HG03064 (cell line): Measurements from ENCODE around the gene BCL2L12.

ENCODE experiments used
- ATAC-seq: cut with Tn5 transposase; IDR thresholded peaks from one replicate; pipeline ENCODE4 v1.9.1; 2021; ENCODE audit warnings: low read depth; ENCODE audit not compliant: unreplicated experiment

BCL2L12 gene

DNA sequence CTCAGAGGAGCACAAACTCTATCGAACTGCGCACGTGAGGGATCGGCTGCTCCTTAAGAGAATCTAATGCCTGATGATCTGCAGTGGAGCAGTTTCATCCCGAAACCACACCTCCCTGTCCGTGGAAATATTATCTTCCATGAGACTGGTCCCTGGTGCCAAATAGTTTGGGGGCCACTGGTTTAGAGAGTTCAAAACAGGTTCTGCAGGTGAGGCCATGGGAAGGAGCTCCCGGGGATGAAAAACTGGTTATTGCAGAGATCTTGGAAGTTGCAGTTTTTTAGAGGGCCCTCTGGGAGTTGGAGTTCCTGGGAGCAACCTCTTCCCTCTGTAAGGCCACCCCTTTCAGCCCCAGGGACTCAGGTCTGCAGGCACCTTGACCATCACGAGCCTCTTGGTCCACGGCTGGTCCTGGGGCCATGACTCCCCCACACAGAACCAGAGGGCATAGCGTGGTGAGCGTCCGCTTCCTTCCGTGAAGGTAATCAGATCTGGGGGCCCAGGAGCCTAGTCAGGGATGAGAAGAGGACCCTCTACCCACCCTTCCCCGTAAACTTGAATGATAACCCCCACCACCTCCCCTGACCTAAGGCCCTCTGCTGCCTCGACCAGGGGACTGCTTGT, 5.3 kb upstream of the BCL2L12 start:
- ATAC-seq: no peak

DNA sequence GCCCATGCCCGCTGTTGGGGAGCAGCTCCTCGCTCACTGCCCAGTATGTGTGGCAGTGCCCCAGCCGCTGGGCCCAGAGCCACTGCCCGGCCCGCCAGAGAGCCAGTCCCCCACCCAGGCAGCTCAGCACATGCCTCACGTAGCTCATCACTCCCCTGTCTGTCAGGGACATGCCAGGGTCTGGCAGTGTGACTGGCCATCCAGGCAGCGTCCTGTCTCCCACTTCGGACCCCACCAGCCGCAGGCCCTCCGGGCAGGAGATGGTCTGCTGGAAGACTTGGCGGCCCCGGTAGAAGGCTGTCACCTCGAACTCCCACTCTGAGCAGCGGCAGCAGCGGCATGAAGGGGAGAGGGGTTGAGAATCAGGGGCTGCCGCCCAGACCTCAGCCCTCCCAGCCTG, 3.7 kb upstream of the BCL2L12 start:
- no peak for ATAC-seq

DNA sequence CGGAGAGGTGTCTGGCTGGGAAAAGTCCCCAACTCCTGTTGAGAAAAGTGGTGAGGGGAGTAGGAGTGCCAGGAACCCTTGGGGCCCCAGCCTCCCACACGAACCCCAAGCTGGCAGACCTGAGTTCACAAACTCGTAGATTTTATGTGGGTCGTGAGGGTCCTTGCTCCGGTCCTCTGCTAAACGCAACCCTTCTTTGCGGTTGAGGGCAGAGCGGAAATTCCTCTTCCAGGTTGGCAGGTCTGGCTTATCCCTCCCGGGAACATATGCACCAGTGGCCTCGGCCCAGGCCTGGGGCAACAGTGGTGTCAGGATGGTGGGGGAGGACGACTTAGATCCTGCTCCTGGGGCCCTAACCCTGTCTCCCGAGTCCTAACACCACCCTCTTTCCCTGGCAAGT, 2.5 kb upstream of the BCL2L12 start:
- no peak for ATAC-seq

DNA sequence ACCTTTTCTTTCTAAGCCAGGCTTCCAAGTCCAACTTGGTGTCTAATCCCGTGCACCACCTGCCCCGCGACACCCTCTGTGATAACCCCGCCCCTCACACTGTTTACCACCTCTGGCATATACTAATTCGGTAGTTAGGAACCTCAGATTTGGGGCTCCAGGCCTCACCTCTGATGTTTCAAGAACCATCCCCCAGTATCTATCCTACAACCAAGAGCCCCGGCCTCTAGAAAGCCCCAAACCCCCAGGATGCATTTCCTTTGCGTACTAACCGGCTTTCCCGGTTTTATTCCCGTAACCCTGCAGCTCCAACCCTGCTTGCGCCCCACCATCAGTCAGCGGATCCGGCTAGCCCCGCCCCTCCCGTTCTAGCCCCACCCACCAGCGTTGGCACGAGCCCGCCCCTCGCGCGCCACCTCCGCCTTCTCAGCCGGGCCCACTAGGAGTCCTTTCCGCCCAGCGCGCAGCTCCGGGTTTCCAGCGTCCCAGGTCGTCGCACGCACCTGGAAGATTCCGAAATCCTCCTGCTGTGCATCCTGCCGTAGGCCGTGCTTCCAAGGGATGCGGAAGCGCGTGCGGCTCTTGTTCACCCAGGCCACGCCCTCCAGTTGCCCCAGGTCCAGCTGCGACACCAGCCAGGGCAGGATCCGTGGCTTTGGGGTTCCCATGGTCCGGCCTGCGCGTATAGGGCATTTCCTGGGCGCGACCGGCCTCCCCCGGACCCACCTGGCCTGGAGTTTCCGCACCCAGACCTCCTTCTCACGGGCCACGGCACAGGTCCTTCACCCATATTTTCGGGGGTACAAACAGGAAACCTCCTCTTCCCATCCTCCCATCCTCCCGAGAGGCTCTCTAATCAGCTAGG, 1.3 kb upstream of the BCL2L12 start:
- ATAC-seq: no peak

GRCh38 chr19:49665036-49665350, 740 bp upstream of the BCL2L12 start:
- ATAC-seq: no peak

- ATAC-seq: no peak
Measured at GRCh38 chr19:49666120-49666444, 349 bp downstream of the BCL2L12 start.

- no peak for ATAC-seq
Measured at GRCh38 chr19:49667473-49667872, 1.7 kb downstream of the BCL2L12 start.

DNA sequence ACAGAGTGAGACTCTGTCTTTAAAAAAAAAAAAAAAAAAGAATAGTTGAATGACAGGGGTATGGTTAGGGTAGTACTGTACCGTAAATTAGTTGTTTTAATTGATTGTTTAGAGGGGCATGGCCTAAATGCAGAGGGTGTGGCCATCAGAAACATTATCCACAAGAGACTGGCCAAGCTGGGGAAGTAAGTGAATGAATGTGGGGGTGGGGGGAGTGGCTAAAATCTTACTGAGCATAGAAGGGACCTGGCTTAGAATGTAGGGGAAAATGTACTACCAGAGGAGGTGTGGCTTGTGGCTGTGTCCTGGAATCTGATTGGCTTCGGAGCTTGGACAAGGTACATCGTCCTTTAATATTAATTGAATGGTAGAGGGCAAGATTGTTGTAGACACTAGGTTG, 3.8 kb downstream of the BCL2L12 start:
- ATAC-seq: no peak

GRCh38 chr19:49672131-49672919, 6.6 kb downstream of the BCL2L12 start:
- no peak for ATAC-seq

- ATAC-seq: peak; percentile 29
Measured at GRCh38 chr19:49676136-49676783, 10.5 kb downstream of the BCL2L12 start.

- peak; percentile 64 for ATAC-seq
Measured at GRCh38 chr19:49676784-49677230, 11.1 kb downstream of the BCL2L12 start.

DNA sequence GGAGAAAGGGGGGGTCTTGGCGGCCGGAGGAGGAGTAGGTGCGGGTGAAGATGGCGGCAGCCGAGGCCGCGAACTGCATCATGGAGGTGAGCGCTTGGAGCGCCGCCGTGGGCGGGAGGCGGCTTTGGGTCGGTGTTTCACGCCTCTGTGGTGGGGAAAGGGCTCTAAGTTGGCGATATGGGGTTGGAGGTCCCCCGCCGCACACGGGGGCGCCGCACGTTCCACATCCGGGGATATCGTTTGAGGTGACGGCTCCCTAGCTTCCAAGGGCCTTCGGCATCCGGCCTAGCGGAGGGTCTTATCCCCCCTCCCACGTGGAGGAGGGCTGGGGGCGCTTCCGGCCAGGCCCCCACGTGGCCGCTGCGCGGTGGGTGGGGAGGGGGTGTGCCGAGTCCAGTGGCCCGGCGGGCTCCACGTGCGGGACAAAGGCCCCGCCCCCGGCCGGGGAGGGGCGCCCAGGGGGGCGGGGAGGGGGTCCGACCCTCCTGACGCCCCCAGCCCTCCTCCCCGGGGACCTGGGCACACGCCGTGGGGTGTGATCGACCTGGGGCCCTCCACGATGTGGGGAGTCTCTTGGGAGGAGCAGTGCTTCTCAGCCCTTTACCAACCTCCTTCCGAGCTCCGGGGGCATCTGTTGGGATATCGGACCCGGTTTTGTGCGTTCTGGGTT, 11.6 kb downstream of the BCL2L12 start, which contains the start of gene PRMT1:
Gene PRMT1 (plus strand): TSS at position 41 of the 670 bp plus-strand sequence. CDS start 10 bp downstream, at position 51.
- no peak for ATAC-seq

DNA sequence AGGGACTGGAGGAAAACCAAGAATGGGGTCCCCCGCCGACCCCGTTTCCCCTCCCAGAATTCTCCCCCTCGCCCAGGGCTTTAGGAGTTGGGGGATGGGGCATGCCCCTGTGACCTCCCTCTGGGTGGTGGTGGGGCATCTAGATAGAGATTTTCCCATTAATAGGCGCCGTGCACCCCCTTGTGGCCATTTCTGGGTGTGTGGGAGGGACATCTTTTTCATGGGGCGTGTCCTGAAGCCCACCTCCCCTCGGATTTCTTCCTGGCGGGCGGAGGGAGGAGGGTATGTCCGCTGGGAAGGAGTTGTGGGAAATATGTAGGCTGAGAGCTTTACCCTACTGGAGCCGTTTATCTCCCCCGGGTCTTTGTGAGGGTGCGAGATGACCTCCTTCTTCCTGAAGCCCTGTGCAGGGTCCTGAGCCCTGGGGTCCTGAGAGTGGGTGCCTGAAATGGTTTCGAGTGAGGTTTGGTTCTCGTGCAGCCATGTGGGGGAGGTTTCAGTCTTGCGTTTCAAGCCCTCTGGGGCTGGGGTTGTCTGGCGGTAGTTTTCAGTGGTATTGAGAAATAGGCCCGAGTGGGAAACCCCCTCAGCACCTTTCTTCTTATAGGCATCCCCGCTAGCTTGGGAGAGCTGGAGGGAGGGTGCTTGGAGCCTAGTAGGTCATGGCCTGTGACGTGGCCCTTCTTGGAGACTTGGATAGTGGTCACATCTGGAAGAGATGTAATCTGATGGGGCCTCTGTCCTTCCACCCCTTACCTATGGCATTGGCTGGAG, 12.4 kb downstream of the BCL2L12 start:
- ATAC-seq: no peak

GRCh38 chr19:49678985-49679770, 13.4 kb downstream of the BCL2L12 start:
- ATAC-seq: no peak

GRCh38 chr19:49679771-49680413, 14.2 kb downstream of the BCL2L12 start:
- no peak for ATAC-seq

DNA sequence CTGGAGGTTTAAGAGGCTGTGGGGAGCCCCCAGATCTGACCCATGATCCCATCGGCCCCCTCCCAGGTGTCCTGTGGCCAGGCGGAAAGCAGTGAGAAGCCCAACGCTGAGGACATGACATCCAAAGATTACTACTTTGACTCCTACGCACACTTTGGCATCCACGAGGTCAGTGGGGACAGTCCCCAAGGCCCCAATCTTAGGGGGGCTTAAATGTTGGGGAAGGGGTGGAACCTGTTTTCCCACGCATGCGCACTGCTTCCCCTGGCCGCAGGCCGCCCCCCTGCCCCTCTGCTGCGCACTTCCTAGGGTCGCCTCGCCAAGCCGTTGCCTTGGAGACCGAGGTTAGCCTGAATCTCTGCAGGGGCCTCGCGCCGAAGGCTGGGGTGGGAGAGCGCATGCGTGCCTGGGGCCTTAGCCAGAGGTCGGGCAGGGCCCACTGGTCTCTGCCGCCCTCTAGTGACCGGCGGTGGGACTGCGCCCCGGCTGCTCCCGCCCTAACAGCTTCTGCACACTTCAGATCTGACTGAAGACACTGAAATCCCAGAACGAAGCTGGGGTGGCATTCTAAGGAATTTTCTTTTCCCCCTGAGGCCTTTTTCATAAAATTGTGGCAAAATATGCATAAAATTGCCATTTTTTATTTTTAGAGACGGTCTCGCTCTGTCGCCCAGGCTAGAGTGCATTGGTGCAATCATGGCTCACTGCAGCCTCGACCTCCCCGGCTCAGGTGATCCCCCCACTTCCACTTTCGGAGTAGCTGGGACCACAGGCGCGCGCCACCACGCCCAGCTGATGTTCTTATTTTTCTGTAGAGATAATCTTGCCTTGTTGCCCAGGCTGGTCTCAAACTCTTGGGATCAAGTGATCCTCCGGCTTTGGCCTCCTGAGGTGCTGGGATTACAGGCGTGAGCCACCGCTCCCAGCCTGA, 15.0 kb downstream of the BCL2L12 start:
- ATAC-seq: no peak

DNA sequence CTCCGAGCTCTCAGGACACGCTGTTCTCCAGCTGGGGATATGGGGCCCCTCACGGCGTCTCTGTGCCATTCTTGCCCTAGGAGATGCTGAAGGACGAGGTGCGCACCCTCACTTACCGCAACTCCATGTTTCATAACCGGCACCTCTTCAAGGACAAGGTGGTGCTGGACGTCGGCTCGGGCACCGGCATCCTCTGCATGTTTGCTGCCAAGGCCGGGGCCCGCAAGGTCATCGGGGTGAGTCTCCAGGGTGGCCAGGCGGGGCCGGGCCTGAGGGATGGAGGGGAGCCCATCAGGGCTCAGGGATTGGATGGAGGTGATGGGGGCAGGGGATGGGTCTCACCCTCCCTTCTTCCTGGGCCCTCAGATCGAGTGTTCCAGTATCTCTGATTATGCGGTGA, 16.1 kb downstream of the BCL2L12 start:
- no peak for ATAC-seq
